ENCODE data around the gene AP3B1. TPM values are rescaled to one million over a fixed set of nuclear protein-coding genes. Genes with fewer than 3 reads are reported as not detected.

AP3B1 gene
- total RNA-seq, 3 donors from 2014 or later, result 38.5 to 55.6 (median 52.1) TPM

- Histone ChIP-seq H3K4me3 (no peak overlapping the region), H3K36me3 (ENCODE audit: low read depth) (no peaks in the 10 kb centered on the region), H3K4me1 (ENCODE audit: low read depth) (peaks cover 2% of the 10 kb centered on the region), H3K9me3 (no peaks in the 10 kb centered on the region)
- no peak for ATAC-seq
- DNase-seq, result no peak
- intact Hi-C loops (cut with DNase I, micrococcal nuclease), result no loop called here
- TF ChIP-seq CTCF (IDR thresholded peaks at IDR 0.05), result no peak
Measured at GRCh38 chr5:78288246-78288645, 6.3 kb downstream of the AP3B1 start.

- intact Hi-C loops (cut with DNase I, micrococcal nuclease), result no loop called here
- ATAC-seq (no peak), DNase-seq (no peak)
- no peaks in the 10 kb centered on the region for H3K36me3 ChIP-seq (ENCODE audit: low read depth)
- no peak for TF ChIP-seq CTCF (IDR thresholded peaks at IDR 0.05)
- H3K4me1 ChIP-seq (ENCODE audit: low read depth), result no peaks in the 10 kb centered on the region
- H3K9me3 ChIP-seq, result no peaks in the 10 kb centered on the region
- no peak overlapping the region for H3K4me3 ChIP-seq
Measured at GRCh38 chr5:78287833-78288232, 6.7 kb downstream of the AP3B1 start.

GRCh38 chr5:78287169-78287568 lies 7.3 kb downstream of the AP3B1 start:
- no peak for DNase-seq
- intact Hi-C loops (cut with DNase I, micrococcal nuclease), result no loop called here
- no peaks in the 10 kb centered on the region for H3K9me3 ChIP-seq
- no peak overlapping the region for H3K4me3 ChIP-seq
- TF ChIP-seq CTCF (IDR thresholded peaks at IDR 0.05), result no peak
- H3K36me3 ChIP-seq (ENCODE audit: low read depth), result no peaks in the 10 kb centered on the region
- H3K4me1 ChIP-seq (ENCODE audit: low read depth), result no peaks in the 10 kb centered on the region
- ATAC-seq, result no peak

GRCh38 chr5:78286290-78286689 lies 8.2 kb downstream of the AP3B1 start:
- no peak for TF ChIP-seq CTCF (IDR thresholded peaks at IDR 0.05)
- H3K4me1 ChIP-seq (ENCODE audit: low read depth), result no peaks in the 10 kb centered on the region
- no peak for DNase-seq

GRCh38 chr5:78283802-78284201 lies 10.7 kb downstream of the AP3B1 start:
- intact Hi-C loops (cut with DNase I, micrococcal nuclease), result no loop called here
- no peak for TF ChIP-seq CTCF (IDR thresholded peaks at IDR 0.05)
- Histone ChIP-seq H3K4me1 (ENCODE audit: low read depth) (no peaks in the 10 kb centered on the region), H3K4me3 (no peak overlapping the region), H3K36me3 (ENCODE audit: low read depth) (no peaks in the 10 kb centered on the region), H3K9me3 (no peaks in the 10 kb centered on the region)
- ATAC-seq (peak; percentile 54), DNase-seq (no peak)

More at GRCh38 chr5:78286290-78286689, 8.2 kb downstream of the AP3B1 start:
- ATAC-seq, result no peak
- H3K4me3 ChIP-seq, result no peak overlapping the region
- no peaks in the 10 kb centered on the region for H3K9me3 ChIP-seq
- H3K36me3 ChIP-seq (ENCODE audit: low read depth), result no peaks in the 10 kb centered on the region
- intact Hi-C loops (cut with DNase I, micrococcal nuclease), result no loop called here

GRCh38 chr5:78283105-78283504 lies 11.4 kb downstream of the AP3B1 start:
- Histone ChIP-seq H3K4me3 (no peak overlapping the region), H3K36me3 (ENCODE audit: low read depth) (no peaks in the 10 kb centered on the region), H3K9me3 (no peaks in the 10 kb centered on the region), H3K4me1 (ENCODE audit: low read depth) (no peaks in the 10 kb centered on the region)
- no peak for TF ChIP-seq CTCF (IDR thresholded peaks at IDR 0.05)
- no peak for DNase-seq
- peak; percentile 74 for ATAC-seq
- intact Hi-C loops (cut with DNase I, micrococcal nuclease), result no loop called here
